Endodermal cell (in vitro differentiated cells): ENCODE results near the gene KIF18B. TPM values are rescaled to one million over a fixed set of nuclear protein-coding genes. Genes with fewer than 3 reads are reported as not detected.
"Not testable (repeated sequence)": the region's sequence is repeated elsewhere in the genome, so short reads cannot be mapped to it uniquely, and the experiment has no call there.

ENCODE experiments used
- DNase-seq: peaks from one replicate; pipeline ENCODE4 v3.0.0-alpha.2; 2017
- H3K27ac ChIP-seq: 2 replicates; pipeline ENCODE4 v1.5.1; 2013; ENCODE audit warnings: mild to moderate bottlenecking, low read depth, low read length, moderate library complexity
- H3K27me3 ChIP-seq: 2 replicates; pipeline ENCODE4 v1.6.1; 2013; ENCODE audit warnings: mild to moderate bottlenecking, low read length, moderate library complexity; ENCODE audit not compliant: insufficient read depth, control insufficient read depth, poor library complexity, severe bottlenecking
- H3K36me3 ChIP-seq: 2 replicates; pipeline ENCODE4 v1.7.0; 2013; ENCODE audit warnings: mild to moderate bottlenecking, low read length, moderate library complexity; ENCODE audit not compliant: control insufficient read depth, insufficient read depth
- H3K4me1 ChIP-seq: one replicate; pipeline ENCODE4 v1.7.0; 2013; ENCODE audit warnings: low read length; ENCODE audit not compliant: control insufficient read depth, insufficient read depth
- H3K4me3 ChIP-seq: 2 replicates; pipeline ENCODE4 v1.5.1; 2013; ENCODE audit warnings: mild to moderate bottlenecking, low read length, moderate library complexity
- H3K9ac ChIP-seq: 2 replicates; pipeline ENCODE4 v1.6.1; 2013; ENCODE audit warnings: mild to moderate bottlenecking, low read length, moderate library complexity; ENCODE audit not compliant: poor library complexity, severe bottlenecking; ENCODE audit errors: extremely low read depth
- H3K9me3 ChIP-seq: 2 replicates; pipeline ENCODE4 v1.6.1; 2013; ENCODE audit warnings: mild to moderate bottlenecking, low read length, moderate library complexity; ENCODE audit not compliant: control insufficient read depth
- H3K27ac Mint-ChIP-seq: 2 replicates; pipeline ENCODE4 v1.8.0; 2020; ENCODE audit warnings: mixed read lengths
- H3K27me3 Mint-ChIP-seq: 2 replicates; pipeline ENCODE4 v1.8.0; 2021; ENCODE audit warnings: mild to moderate bottlenecking, mixed read lengths; ENCODE audit not compliant: insufficient read depth
- H3K36me3 Mint-ChIP-seq: 2 replicates; pipeline ENCODE4 v1.8.0; 2020; ENCODE audit warnings: low read depth, mixed read lengths
- H3K4me1 Mint-ChIP-seq: 2 replicates; pipeline ENCODE4 v1.8.0; 2020; ENCODE audit warnings: mixed read lengths
- H3K4me3 Mint-ChIP-seq: 2 replicates; pipeline ENCODE4 v1.8.0; 2020; ENCODE audit warnings: mild to moderate bottlenecking, moderate library complexity, mixed read lengths
- H3K9me3 Mint-ChIP-seq: 2 replicates; pipeline ENCODE4 v1.8.0; 2020; ENCODE audit warnings: mild to moderate bottlenecking, mixed read lengths
- CTCF ChIP-seq: fragments of 200-600 bp; sonication (generic); conservative IDR thresholded peaks from 2 replicates; pipeline ENCODE4 v1.5.0; 2021; ENCODE audit warnings: antibody characterized with exemption, mild to moderate bottlenecking
- WGBS, 2 experiments: methylation state at CpG; one replicate each; pipeline versions ENCODE4 v1.1.5 to v1.1.7; 2013; ENCODE audit warnings: missing lambda C conversion rate in 2 of 2, mixed read lengths in 1 of 2; ENCODE audit not compliant: insufficient coverage in 1 of 2, insufficient read length in 1 of 2; 5-methylcytosine and 5-hydroxymethylcytosine counted together
- total RNA-seq, 2 donors: library from RNA; stranded (reverse); fragmentation: NEBNext Ultra II Directional in 1 of 2; extraction: Animal tissue kit (Norgen Biotek cat#: 25700) in 1 of 2; gene quantifications; 2 replicates in 1 of 2; 3 replicates in 1 of 2; pipeline ENCODE4 v1.2.1, GENCODE V29; 2021

The KIF18B gene
- total RNA-seq, 2 donors from 2014 or later, result 43.5 to 64.7 TPM

- no peaks in the 10 kb centered on the region for H3K4me1 ChIP-seq
- H3K4me1 Mint-ChIP-seq, result peaks cover 6% of the 10 kb centered on the region
- peak overlapping the region; percentile 91 for H3K4me3 Mint-ChIP-seq
- peaks cover 16% of the 10 kb centered on the region for H3K36me3 ChIP-seq
- peaks cover 13% of the 10 kb centered on the region for H3K36me3 Mint-ChIP-seq
- no peak for DNase-seq
- no peaks in the 10 kb centered on the region for H3K9me3 Mint-ChIP-seq
- 90 to 100% methylated on average over 2 to 7 of the region's 7 CpGs for WGBS, 2 experiments
- no peak for TF ChIP-seq CTCF
- peaks cover 5% of the 10 kb centered on the region for H3K27me3 Mint-ChIP-seq
- H3K4me3 ChIP-seq, result peak overlapping the region; percentile 80
- no peaks in the 10 kb centered on the region for H3K9me3 ChIP-seq
- H3K27me3 ChIP-seq, result peaks cover 6% of the 10 kb centered on the region
- H3K27ac Mint-ChIP-seq, result no peak overlapping the region
- peak overlapping the region; percentile 2 for H3K9ac ChIP-seq
- no peak overlapping the region for H3K27ac ChIP-seq
Measured at GRCh38 chr17:44948315-44948795, 782 bp upstream of the KIF18B start.

- WGBS, 2 experiments, result 93 to 97% methylated on average over 7 to 9 of the region's 10 CpGs
- not testable (repeated sequence) for H3K27ac Mint-ChIP-seq, H3K27me3 ChIP-seq, H3K4me1 ChIP-seq, H3K9me3 Mint-ChIP-seq, H3K9me3 ChIP-seq, H3K9ac ChIP-seq, H3K27ac ChIP-seq, DNase-seq, H3K27me3 Mint-ChIP-seq
- Mint-ChIP-seq H3K4me3 (peak overlapping the region; percentile 91), H3K36me3 (peaks cover 16% of the 10 kb centered on the region), H3K4me1 (peaks cover 12% of the 10 kb centered on the region)
- Histone ChIP-seq H3K36me3 (peaks cover 29% of the 10 kb centered on the region), H3K4me3 (peak overlapping the region; percentile 80)
Measured at GRCh38 chr17:44945652-44946051, 1.9 kb downstream of the KIF18B start.

- Mint-ChIP-seq H3K4me3 (no peak overlapping the region), H3K27me3 (no peaks in the 10 kb centered on the region), H3K36me3 (peaks cover 28% of the 10 kb centered on the region), H3K9me3 (peaks cover 3% of the 10 kb centered on the region), H3K4me1 (peaks cover 14% of the 10 kb centered on the region), H3K27ac (no peak overlapping the region)
- H3K36me3 ChIP-seq, result peaks cover 56% of the 10 kb centered on the region
- H3K9ac ChIP-seq, result no peak overlapping the region
- peaks cover 7% of the 10 kb centered on the region for H3K9me3 ChIP-seq
- 88 to 91% methylated on average over 2 to 3 of the region's 4 CpGs for WGBS, 2 experiments
- no peak overlapping the region for H3K4me3 ChIP-seq
- no peak for TF ChIP-seq CTCF
- no peak for DNase-seq
- H3K4me1 ChIP-seq, result no peaks in the 10 kb centered on the region
- no peaks in the 10 kb centered on the region for H3K27me3 ChIP-seq
- no peak overlapping the region for H3K27ac ChIP-seq
Measured at GRCh38 chr17:44942456-44942855, 5.1 kb downstream of the KIF18B start.
